NCI-H82 treated with DMSO at 0.1 percent for 48 hours (cell line): ENCODE measurements around the gene MED23.
"Not testable (repeated sequence)": the region's sequence is repeated elsewhere in the genome, so short reads cannot be mapped to it uniquely, and the experiment has no call there.

Experiments
- DNase-seq: peaks from one replicate; lab custom pipeline; 2025; ENCODE audit not compliant: unreplicated experiment; lab: John Stamatoyannopoulos, UW

The MED23 gene

DNA sequence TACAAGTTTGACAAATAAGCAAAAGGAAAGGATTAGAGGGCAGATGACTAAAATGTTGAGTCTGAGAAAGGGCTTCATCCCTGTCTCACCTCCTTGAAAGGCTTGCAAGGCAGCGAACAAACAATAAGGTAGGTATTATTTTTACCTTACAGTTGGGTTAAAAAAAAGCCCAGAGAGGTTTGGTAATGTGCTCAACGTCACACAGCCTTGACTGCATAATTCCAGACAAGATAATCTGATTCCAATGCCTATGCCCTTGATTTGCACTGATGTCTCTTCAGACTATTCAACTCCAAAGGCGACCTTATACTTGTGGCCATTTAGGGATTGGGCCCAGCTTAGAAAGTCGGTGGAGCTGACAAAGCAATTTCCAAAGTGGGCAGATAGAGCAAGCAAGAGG lies 53.4 kb downstream of the MED23 start:
- no peak for DNase-seq

DNA sequence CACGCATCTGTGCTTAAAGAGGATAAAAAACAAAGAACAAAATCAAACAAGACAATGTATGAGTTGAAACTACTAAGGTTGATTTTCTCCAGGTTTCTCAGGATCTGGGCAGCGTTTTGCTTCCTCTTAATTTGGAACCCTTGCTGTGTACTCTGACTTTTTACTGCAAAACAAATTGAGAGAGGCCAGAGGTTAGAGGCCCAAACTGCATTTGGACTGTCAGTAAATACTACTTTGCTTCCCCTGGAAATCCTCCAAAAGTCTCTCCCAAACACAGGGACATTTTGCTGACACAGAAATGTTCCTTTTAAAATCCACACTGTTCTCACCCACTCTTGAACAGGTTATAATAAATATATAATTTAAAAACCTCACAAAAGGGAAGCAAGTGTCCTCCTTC lies 53.9 kb downstream of the MED23 start:
- no peak for DNase-seq

DNA sequence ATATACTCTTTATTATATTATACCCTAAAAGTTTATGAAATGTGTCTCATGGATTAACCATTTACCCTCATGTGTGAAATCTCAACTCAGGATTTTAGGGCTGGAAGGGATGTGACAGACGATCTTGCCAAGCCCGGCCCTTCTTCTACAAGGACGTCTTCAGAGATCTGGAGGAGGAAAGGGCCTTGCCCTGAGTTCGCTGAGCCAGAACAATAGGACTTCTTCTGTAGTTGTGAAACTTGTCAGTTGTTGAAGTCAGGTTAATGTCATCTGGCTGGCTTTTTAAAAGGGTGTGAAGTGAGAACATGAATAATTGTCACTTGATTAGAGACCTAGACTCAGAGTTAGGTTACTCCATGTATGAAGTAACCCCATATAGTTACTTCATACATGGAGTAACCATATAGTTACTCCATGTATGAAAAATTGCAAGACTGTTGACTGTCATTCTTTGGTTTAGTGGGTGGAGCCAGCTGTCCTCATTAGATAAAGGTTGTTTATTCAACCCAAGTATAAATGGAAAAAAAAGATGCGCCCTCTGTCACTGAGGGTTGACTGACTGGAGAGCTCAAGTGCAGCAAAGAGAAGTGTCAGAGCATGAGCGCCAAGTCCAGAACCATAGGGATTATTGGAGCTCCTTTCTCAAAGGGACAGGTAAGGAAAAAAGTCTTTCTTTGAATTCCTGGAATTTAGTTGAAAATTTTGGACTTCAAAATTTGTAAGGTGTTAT lies 55.2 kb downstream of the MED23 start, which contains the start of gene ARG1:
Gene ARG1, plus strand, starts transcription at position 541 of the 730 bp plus-strand sequence. Its CDS starts 57 bp downstream, at position 598.
- no peak for DNase-seq

DNA sequence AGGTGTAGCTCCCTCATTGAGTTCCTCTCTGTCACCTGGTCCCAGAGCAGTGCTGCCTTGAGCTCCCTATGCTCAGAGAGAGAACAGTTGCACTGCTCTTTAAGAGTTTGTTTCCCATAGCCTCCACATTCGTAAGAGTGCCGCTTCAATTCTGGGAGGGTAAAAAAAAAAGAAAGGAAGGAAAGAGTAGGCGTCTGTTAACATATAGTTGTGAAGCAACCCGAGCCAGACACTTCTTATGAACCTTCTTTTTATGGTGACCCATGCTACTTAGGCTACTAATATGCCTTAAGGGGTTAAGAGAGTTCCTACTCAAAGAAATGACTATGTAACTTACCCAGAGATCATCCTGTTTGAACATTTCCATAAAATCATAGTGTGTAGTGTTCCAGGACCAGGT lies 59.3 kb downstream of the MED23 start:
- DNase-seq, result no peak

DNA sequence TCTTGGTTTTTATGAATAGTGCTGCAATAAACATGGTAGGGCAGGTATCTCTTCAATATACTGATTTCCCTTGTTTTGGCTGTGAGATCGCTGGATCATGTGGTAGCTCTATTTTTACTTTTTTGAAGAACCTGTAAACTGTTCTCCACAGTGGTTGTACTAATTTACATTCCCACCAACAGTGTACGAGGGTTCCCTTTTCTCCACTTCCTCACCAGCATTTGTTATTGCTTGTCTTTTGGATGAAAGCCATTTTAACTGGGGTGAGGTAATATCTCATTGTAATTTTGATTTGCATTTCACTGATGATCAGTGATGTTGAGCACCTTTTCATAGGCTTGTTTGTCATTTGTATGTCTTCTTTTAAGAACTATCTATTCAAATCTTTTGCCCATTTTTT lies 63.0 kb downstream of the MED23 start:
- DNase-seq, result no peak

DNA sequence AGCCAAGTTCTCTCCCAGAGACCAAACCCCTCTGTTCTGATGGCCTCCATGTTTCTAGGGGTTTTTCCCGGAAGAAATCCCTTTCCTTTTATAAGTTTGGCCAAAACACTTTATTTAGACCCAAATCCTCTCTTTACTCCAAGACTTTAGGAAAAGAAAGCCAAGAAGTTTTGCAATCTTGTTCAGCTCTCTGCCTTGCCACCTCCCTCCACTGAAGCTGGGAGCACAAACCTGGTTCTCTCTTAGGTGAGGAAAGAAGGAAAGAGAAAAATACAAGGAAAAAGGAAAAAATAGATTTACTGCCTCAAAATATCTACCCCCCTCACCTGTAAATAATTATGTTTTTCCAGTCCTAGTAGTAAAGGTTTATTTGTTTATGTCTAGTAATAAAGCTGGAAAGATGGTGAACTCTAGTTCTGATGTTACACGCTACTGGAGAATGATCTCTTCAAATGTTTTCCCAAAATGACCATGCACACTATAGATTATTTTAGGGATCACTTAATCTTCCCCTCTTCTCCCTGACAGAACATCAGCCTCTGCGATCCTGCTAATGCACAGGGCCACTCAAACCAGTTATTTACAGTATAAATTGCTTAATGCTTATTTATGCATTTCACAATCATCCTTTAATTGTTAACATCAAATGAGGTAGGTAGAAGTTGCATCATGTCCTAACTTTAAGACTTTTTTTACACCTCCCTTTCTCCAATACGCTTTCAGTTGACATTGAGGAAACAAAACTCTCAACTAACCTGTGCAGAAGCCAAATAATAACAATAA lies 65.9 kb downstream of the MED23 start:
- no peak for DNase-seq

DNA sequence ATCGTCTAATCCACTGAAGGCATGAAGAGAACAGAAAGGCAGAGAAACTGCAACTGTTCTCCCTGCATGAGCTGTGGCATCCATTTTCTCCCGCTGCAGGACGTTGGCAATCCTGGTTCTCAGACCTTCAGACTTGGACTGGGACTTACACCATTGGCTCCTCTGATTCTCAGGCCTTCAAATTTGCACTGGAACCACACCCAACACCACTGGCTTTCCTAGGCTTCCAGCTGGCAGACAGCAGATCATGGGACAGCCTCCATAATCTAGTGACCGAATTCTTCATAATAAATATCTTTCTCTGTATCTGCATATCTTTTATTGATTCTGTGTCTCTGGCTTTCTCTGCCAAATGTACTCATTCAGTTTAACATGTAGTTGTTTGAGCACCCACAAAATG lies 69.1 kb downstream of the MED23 start:
- DNase-seq, result no peak

DNA sequence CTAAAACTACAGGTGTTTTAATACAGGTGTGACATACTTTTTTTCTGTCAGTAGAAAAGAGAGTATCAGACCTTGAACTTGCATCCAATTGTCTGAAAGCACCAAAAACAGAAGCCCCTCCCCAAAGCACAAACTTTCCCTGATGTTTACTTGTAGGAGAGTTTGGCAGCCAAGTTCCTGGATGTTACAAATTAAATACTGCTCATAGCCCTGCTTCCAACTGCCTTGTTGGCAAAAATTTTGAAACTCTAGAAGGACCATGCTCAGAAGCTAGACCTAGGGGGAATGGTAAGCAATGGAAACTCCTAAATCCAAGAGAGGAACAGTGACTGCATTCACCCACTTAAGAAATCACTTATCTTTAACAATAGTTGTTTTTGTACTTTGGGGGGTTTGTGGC lies 72.0 kb downstream of the MED23 start:
- no peak for DNase-seq

DNA sequence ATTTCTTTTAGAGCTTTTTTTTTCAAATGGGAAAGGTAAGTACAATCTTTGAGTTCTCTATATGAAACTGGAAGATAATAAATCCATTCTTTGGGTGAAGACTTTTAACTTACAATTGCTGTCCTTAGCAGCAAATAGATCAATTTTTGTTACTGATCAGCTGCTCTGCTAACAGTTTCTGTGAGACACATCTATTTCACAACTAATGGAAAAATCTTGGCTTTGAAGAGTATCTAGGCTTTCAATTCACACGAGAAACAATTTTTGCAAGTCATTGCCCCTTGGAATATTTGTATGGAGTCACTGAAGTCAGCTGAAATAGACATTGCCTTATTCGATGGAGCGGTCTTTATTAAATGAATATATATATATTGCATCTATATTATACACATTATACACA lies 75.5 kb downstream of the MED23 start:
- no peak for DNase-seq

DNA sequence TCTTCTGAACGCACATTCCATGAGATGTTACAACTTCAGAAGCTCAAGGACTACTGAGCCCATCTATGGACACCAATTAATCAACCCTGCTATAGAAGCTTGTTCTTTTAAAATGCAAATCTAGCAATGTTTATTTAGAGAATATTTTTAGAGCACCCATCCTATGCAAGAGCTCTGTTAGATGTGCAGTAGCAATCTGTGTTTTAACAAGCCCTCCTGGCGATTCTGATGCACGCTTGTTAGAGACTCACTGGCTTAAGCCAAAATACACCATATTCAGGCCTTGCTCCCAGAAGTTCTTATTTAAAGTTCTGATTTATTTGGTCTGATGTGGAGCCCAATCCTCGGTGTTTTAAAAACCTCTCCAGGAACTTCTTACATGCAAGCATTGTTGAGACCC lies 76.1 kb downstream of the MED23 start:
- DNase-seq, result no peak

DNA sequence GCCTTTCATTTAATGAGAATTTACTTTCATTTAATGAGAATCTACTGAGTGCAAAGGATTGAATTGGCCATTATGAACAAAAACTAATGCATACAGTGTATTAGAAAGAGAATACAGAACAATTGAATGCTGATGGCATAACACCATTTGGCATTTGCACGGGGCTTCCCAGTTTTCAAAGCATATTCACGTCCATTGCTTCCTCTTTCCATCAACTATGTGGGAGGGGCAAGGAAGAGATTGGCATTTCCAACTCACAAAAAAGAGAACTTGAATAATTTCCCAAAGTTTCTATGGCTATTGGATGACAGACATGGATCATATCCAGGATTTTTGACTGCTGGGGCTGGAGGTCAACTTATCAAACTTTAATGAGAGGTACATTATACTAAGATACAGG lies 78.2 kb downstream of the MED23 start:
- no peak for DNase-seq

DNA sequence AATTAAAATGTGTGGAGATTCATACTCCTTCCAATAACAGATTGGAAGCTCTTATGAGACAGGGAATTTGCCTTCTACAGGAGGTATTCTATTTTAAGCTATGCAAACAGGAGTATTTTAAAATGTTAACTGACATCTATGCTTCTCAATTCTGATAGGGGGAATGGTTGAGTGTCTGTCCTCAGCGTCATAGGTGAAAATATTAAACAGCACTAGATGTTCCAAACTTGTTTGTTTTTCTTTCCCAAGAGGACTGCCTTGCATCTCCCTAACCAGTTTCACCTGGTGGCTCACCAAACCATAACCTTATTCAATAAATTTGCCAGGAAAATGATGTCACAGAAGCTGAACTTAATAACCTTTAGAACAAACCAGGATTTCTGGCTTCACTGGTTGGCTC lies 79.6 kb downstream of the MED23 start:
- no peak for DNase-seq

DNA sequence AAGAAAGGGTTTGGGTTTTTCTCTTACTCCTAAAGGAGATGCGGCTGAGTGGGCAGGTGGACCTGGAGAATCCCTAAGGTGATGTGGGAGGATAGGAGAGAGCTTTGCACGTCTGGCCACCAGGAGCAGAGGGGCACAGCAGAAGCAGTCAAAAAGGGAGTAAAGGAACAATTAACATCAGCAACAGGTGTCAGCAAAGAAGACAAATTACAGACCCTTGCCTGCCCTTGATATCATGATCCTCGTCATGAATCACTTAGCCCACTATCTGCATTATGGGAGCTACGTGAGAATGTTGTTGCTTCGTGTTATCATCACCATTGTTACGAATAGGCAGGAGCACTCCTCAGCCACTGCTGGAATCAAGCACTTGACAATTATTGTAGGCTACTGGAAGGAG lies 80.6 kb downstream of the MED23 start:
- DNase-seq, result no peak

DNA sequence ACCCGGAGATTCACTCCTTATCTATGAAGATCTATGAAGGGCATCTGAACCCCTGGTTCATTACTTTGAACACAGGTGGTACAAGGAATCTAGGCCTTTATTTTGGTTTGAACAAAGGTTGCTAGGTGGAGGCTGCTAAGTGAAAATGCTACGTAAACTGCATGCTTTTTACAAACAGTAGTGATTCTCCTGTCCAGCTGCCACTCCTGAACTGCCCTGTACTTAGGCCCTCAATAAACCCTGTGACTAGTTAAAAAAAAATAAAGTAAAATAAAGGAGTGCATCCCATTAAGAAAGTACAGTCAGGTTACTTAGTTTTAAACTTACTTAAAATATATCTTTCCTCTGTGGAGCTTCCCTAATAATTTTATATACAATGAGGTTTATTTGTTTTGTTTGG lies 82.7 kb downstream of the MED23 start:
- DNase-seq, result no peak

DNA sequence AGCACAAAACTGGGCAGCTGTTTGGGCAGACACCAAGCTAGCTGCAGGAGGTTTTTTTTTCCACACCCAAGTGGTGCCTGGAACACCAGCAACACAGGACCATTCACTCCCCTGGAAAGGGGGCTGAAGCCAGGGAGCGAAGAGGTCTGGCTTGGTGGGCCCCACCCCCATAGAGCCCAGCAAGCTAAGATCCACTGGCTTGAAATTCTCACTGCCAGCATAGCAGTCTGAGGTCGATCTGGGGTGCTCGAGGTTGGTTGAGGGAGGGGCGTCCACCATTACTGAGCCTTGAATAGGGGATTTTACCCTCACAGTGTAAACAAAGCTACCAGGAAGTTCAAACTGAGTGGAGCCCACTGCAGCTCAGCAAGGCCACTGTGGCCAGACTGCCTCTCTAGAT lies 89.4 kb downstream of the MED23 start:
- not testable (repeated sequence) for DNase-seq

DNA sequence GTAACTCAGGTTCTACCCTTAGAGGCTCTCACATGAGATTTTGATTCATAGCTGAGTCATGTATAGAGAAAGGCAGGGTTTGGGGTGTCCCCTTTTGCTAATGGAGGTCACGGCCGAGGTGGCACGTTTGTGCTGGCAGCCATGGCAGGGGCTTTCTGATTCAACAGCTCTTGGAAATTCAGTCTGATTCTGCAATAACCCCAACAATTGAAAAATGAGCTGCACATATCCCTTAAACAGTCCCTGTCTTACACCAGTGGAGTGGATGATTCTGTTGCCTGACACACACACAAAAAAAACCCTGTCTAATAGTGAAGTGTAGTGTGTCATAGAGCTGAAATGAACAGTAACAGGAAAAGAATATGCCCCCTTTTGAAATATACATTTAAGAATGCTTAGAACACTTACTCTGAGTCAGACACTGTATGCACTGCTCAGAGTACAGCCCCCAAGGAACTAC lies 95.4 kb downstream of the MED23 start:
- no peak for DNase-seq

DNA sequence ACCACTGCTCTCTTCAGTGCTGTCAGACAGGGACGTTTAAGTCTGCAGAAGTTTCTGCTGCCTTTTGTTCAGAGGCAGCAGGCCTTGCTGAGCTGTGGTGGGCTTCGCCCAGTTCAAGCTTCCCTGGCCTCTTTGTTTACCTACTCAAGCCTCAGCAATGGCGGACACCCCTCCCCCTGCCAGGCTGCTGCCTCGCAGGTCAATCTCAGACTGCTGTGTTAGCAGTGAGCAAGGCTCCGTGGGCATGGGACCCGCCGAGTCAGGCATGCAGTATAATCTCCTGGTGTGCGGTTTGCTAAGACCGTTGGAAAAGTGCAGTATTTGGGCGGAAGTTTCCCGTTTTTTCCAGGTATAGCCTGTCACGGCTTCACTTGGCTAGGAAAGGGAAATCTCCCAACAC lies 96.4 kb downstream of the MED23 start:
- not testable (repeated sequence) for DNase-seq

DNA sequence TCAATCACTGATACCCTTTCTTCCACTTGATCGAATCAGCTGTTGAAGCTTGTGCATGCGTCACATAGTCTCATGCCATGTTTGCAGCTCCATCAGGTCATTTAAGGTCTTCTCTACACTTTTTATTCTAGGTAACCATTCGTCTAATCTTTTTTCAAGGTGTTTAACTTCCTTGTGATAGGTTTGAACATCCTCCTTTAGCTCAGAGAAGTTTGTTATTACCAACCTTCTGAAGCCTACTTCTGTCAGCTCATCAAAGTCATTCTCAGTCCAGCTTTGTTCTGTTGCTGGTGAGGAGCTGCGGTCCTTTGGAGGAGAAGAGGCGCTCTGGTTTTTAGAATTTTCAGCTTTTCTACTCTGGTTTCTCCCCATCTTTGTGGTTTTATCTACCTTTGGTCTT lies 97.1 kb downstream of the MED23 start:
- DNase-seq, result not testable (repeated sequence)

DNA sequence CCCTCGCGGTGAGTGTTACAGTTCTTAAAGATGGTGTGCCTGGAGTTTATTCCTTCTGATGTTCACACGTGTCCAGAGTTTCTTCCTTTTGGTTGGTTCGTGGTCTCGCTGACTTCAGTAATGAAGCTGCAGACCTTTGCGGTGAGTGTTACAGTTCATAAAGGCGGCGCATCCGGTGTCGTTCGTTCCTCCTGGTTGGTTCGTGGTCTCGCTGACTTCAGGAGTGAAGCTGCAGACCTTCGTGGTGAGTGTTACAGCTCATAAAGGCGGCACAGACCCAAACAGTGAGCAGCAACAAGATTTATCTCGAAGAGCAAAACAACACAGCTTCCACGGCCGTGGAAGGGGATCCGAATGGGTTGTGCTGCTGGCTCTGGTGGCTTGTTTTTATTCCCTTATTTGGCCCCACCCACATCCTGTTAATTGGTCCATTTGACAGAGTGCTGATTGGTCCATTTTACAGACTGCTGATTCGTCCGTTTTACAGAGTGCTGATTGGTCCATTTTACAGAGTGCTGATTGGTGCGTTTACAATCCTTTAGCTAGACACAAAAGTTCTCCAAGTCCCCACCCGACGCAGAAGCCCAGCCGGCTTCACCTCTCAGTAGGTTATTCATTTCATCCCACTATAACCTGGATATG lies 103.2 kb downstream of the MED23 start:
- no peak for DNase-seq

DNA sequence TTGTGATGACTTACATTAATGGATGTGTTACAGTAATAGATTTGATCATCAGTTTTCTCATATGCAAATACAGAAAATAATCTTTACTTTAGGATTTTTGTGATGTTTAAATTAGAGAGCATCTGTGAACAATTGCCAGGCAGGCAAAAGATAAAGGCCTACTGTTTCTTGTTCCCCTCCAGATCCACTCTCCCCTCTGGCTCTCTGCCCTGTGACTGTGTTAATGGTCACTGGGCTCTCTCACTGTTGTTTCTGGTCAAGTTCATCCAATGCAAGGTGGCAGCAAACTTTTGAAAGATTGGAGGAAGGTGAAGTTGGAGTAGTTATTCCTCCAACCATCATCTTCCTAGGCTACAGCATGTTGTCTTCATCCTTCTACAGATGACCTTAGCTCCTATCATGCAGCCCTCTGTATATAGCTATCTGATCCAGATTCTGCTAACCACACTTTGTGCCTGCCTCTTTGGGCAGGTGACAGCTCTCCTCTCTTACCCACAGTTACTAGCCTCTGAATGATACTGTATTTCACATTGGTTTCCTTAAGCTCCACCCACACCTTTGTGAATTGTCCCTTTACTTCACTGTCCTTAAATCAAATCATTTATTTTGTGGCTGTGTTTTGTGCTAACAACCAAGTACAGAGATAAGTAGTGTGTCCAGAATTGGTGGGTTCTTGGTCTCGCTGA lies 103.9 kb downstream of the MED23 start:
- DNase-seq, result no peak
